OCI-LY1 (cell line): ENCODE data around the gene RALGPS2.

Experiments used
- CTCF ChIP-seq: fragments of 200-600 bp; sonication (generic), shearing (Covaris generic); IDR thresholded peaks from 2 replicates; pipeline ENCODE4 v1.5.1; 2017; ENCODE audit warnings: mild to moderate bottlenecking, antibody characterized with exemption, low read length, moderate library complexity, mixed read lengths
- EZH2 ChIP-seq: fragments of 200-600 bp; sonication (generic), shearing (Covaris generic); IDR thresholded peaks from 2 replicates; pipeline ENCODE4 v1.8.0; 2017; ENCODE audit warnings: borderline replicate concordance, mixed run types, mild to moderate bottlenecking, antibody characterized with exemption, low read length, moderate library complexity, mixed read lengths

GRCh38 chr1:178969226-178969987, 244.4 kb downstream of the RALGPS2 start:
- TF ChIP-seq CTCF (no peak), EZH2 (no peak)
